Left hindlimb (tissue), 1 donor: ENCODE results near the gene PGGHG.
"Not testable (repeated sequence)": the region's sequence is repeated elsewhere in the genome, so short reads cannot be mapped to it uniquely, and the experiment has no call there.

ENCODE experiments used
- DNase-seq: peaks from one replicate; pipeline ENCODE4 v3.0.0-alpha.2; 2018

The PGGHG gene

GRCh38 chr11:315516-315994 lies 26.6 kb downstream of the PGGHG start:
- no peak for DNase-seq

- peak; percentile 47 for DNase-seq
Measured at GRCh38 chr11:316031-316701, 27.2 kb downstream of the PGGHG start.

GRCh38 chr11:316891-317301 lies 28.0 kb downstream of the PGGHG start:
- no peak for DNase-seq

GRCh38 chr11:317668-318404 lies 28.9 kb downstream of the PGGHG start:
- DNase-seq, result peak; percentile 28

- not testable (repeated sequence) for DNase-seq
Measured at GRCh38 chr11:318405-319120, 29.6 kb downstream of the PGGHG start.

- DNase-seq, result peak; percentile 48
Measured at GRCh38 chr11:319121-319887, 30.4 kb downstream of the PGGHG start.

GRCh38 chr11:319888-320273 lies 31.0 kb downstream of the PGGHG start:
- DNase-seq, result peak; percentile 29

- DNase-seq, result no peak
Measured at GRCh38 chr11:324156-324555, 35.2 kb downstream of the PGGHG start.

GRCh38 chr11:324593-325517 lies 35.9 kb downstream of the PGGHG start:
- not testable (repeated sequence) for DNase-seq

- peak; percentile 19 for DNase-seq
Measured at GRCh38 chr11:325796-326591, 37.1 kb downstream of the PGGHG start.

GRCh38 chr11:326592-326841 lies 37.6 kb downstream of the PGGHG start:
- DNase-seq, result no peak

GRCh38 chr11:326842-327580 lies 38.1 kb downstream of the PGGHG start:
- peak; percentile 70 for DNase-seq

- no peak for DNase-seq
Measured at GRCh38 chr11:327581-327923, 38.6 kb downstream of the PGGHG start.

- DNase-seq, result peak; percentile 19
Measured at GRCh38 chr11:328012-328411, 39.1 kb downstream of the PGGHG start.

GRCh38 chr11:328516-329100 lies 39.7 kb downstream of the PGGHG start:
- not testable (repeated sequence) for DNase-seq

- no peak for DNase-seq
Measured at GRCh38 chr11:329886-330253, 40.9 kb downstream of the PGGHG start.

GRCh38 chr11:330307-330693 lies 41.4 kb downstream of the PGGHG start:
- DNase-seq, result no peak

- DNase-seq, result no peak
Measured at GRCh38 chr11:330694-331357, 41.9 kb downstream of the PGGHG start.

- DNase-seq, result peak; percentile 24
Measured at GRCh38 chr11:331358-332060, 42.6 kb downstream of the PGGHG start.
